ENCODE measurements around the gene SOX9. TPM values are rescaled to one million over a fixed set of nuclear protein-coding genes. Genes with fewer than 3 reads are reported as not detected.

The SOX9 gene
- total RNA-seq = 1 to 10 TPM in 1 of 2 donors, under 1 TPM in 1; 0.46 to 1.3 TPM
- 35.3 TPM for polyA plus RNA-seq (2013, experiment 1 of 2)
- 32.2 TPM for polyA plus RNA-seq (2013, experiment 2 of 2)
- long read RNA-seq, experiment 1 = 0 reads
- long read RNA-seq, experiment 2, partial matches to known transcripts = 0 of 1 reads
- long read RNA-seq, experiment 2, other reads (novel, unspliced or antisense) = 0 of 1 reads
- long read RNA-seq, experiment 3 = 0 reads
- long read RNA-seq, experiment 4 = 0 reads

GRCh38 chr17:72120642-72121163, at the start of gene SOX9:
Gene SOX9 (plus strand): TSS chr17:72121020. CDS start chr17:72121392, 372 bp downstream.
- peak within 1 kb of the TSS; percentile 83 for H3K4me3 ChIP-seq (ENCODE audit: low read length)
- peaks cover 90% of the 10 kb centered on the region for H3K27me3 Mint-ChIP-seq (ENCODE audit: insufficient read depth)
- no peak within 1 kb of the TSS for H3K27ac Mint-ChIP-seq
- no peak within 1 kb of the TSS for H3K9ac ChIP-seq (ENCODE audit: extremely low read depth, low read length, poor library complexity, severe bottlenecking)
- no peaks in the 10 kb centered on the region for H3K9me3 Mint-ChIP-seq
- no peaks in the 10 kb centered on the region for H3K36me3 Mint-ChIP-seq (ENCODE audit: low read depth)
- no peaks in the 10 kb centered on the region for H3K9me3 ChIP-seq (ENCODE audit: control insufficient read depth, low read length)
- H3K4me3 Mint-ChIP-seq = peak within 1 kb of the TSS; percentile 58
- peak within 1 kb of the TSS; percentile 29 for H3K27ac ChIP-seq (ENCODE audit: low read depth, low read length)
- H3K27me3 ChIP-seq (ENCODE audit: control insufficient read depth, insufficient read depth, low read length, poor library complexity, severe bottlenecking) = peaks cover 90% of the 10 kb centered on the region
- no peaks in the 10 kb centered on the region for H3K36me3 ChIP-seq (ENCODE audit: control insufficient read depth, insufficient read depth, low read length)
- peak; percentile 99 for DNase-seq
- no peak for TF ChIP-seq CTCF (conservative IDR thresholded peaks at IDR 0.05)
- H3K4me1 ChIP-seq (ENCODE audit: control insufficient read depth, insufficient read depth, low read length) = peaks cover 9% of the 10 kb centered on the region
- H3K4me1 Mint-ChIP-seq = peaks cover 41% of the 10 kb centered on the region
- 0 to 2% methylated on average over 5 to 14 of the region's 27 CpGs for WGBS, 2 experiments (ENCODE audit: insufficient coverage in 1 of 2, insufficient read length in 1 of 2)

GRCh38 chr17:72071330-72071729, 49.5 kb upstream of the SOX9 start:
- Mint-ChIP-seq H3K36me3 (ENCODE audit: low read depth) (no peaks in the 10 kb centered on the region), H3K27me3 (ENCODE audit: insufficient read depth) (peaks cover 19% of the 10 kb centered on the region), H3K4me1 (peaks cover 18% of the 10 kb centered on the region), H3K27ac (no peak overlapping the region), H3K9me3 (no peaks in the 10 kb centered on the region), H3K4me3 (no peak overlapping the region)
- 86 to 87% methylated on average over 1 to 4 of the region's 4 CpGs for WGBS, 2 experiments (ENCODE audit: insufficient coverage in 1 of 2, insufficient read length in 1 of 2)
- Histone ChIP-seq H3K27me3 (ENCODE audit: control insufficient read depth, insufficient read depth, low read length, poor library complexity, severe bottlenecking) (peaks cover 7% of the 10 kb centered on the region), H3K27ac (ENCODE audit: low read depth, low read length) (no peak overlapping the region), H3K36me3 (ENCODE audit: control insufficient read depth, insufficient read depth, low read length) (no peaks in the 10 kb centered on the region), H3K9ac (ENCODE audit: extremely low read depth, low read length, poor library complexity, severe bottlenecking) (no peak overlapping the region), H3K4me1 (ENCODE audit: control insufficient read depth, insufficient read depth, low read length) (peaks cover 2% of the 10 kb centered on the region), H3K9me3 (ENCODE audit: control insufficient read depth, low read length) (no peaks in the 10 kb centered on the region), H3K4me3 (ENCODE audit: low read length) (no peak overlapping the region)
- no peak for TF ChIP-seq CTCF (conservative IDR thresholded peaks at IDR 0.05)
- DNase-seq = no peak

- H3K9me3 Mint-ChIP-seq = no peaks in the 10 kb centered on the region
- Histone ChIP-seq H3K36me3 (ENCODE audit: control insufficient read depth, insufficient read depth, low read length) (no peaks in the 10 kb centered on the region), H3K4me3 (ENCODE audit: low read length) (no peak overlapping the region), H3K27me3 (ENCODE audit: control insufficient read depth, insufficient read depth, low read length, poor library complexity, severe bottlenecking) (peaks cover 7% of the 10 kb centered on the region), H3K9ac (ENCODE audit: extremely low read depth, low read length, poor library complexity, severe bottlenecking) (no peak overlapping the region), H3K4me1 (ENCODE audit: control insufficient read depth, insufficient read depth, low read length) (peaks cover 5% of the 10 kb centered on the region), H3K9me3 (ENCODE audit: control insufficient read depth, low read length) (no peaks in the 10 kb centered on the region), H3K27ac (ENCODE audit: low read depth, low read length) (no peak overlapping the region)
- TF ChIP-seq CTCF (conservative IDR thresholded peaks at IDR 0.05) = no peak
- H3K27me3 Mint-ChIP-seq (ENCODE audit: insufficient read depth) = peaks cover 13% of the 10 kb centered on the region
- peak overlapping the region; percentile 53 for H3K27ac Mint-ChIP-seq
- no peaks in the 10 kb centered on the region for H3K36me3 Mint-ChIP-seq (ENCODE audit: low read depth)
- peaks cover 23% of the 10 kb centered on the region for H3K4me1 Mint-ChIP-seq
- DNase-seq = peak; percentile 77
- WGBS, 2 experiments (ENCODE audit: insufficient coverage in 1 of 2, insufficient read length in 1 of 2) = 84 to 91% methylated on average over 6 to 7 of the region's 7 CpGs
- H3K4me3 Mint-ChIP-seq = peak overlapping the region; percentile 20
Observed at GRCh38 chr17:72075995-72076677, 44.7 kb upstream of the SOX9 start.

All from endodermal cell (in vitro differentiated cells).